NB4 (cell line): Measurements from ENCODE around the gene YWHAE.

Experiments
- CTCF ChIP-seq: IDR thresholded peaks from one replicate; pipeline ENCODE4 v1.5.1; 2012; ENCODE audit warnings: low read depth, low read length
- POLR2A ChIP-seq: IDR thresholded peaks from 2 replicates; pipeline ENCODE4 v1.6.1; 2011; ENCODE audit warnings: mild to moderate bottlenecking; ENCODE audit not compliant: insufficient read length; ENCODE audit errors: extremely low read depth

- TF ChIP-seq CTCF, result no peak
- TF ChIP-seq POLR2A, result no peak
These were observed 55.5 kb downstream of the YWHAE start for GRCh38 chr17:1344521-1344920.
